ENCODE measurements around the gene SEMG1. TPM values are rescaled to one million over a fixed set of nuclear protein-coding genes. Genes with fewer than 3 reads are reported as not detected.
A peak's percentile ranks its signal among the peaks of the same experiment; 100 is the strongest.

SEMG1 gene
- not detected in 2 replicates for total RNA-seq

- no peak for TF ChIP-seq CTCF (IDR thresholded peaks at IDR 0.05; ENCODE audit: insufficient read depth, low read depth, low read length)
- DNase-seq (ENCODE audit: low read depth): no peak
- H3K4me3 ChIP-seq (ENCODE audit: low read depth, low read length): no peak within 1 kb of the TSS
Measured at GRCh38 chr20:45206725-45207124, at the start of gene SEMG1. Gene SEMG1, plus strand, starts transcription at chr20:45207033. Its CDS starts 21 bp downstream, at chr20:45207054.

GRCh38 chr20:45157962-45158361 is 48.9 kb upstream of the SEMG1 start:
- no peak for TF ChIP-seq CTCF (IDR thresholded peaks at IDR 0.05; ENCODE audit: insufficient read depth, low read depth, low read length)
- no peak overlapping the region for H3K4me3 ChIP-seq (ENCODE audit: low read depth, low read length)
- peak; percentile 82 for DNase-seq (ENCODE audit: low read depth)

GRCh38 chr20:45163083-45163803 is 43.6 kb upstream of the SEMG1 start:
- no peak for TF ChIP-seq CTCF (IDR thresholded peaks at IDR 0.05; ENCODE audit: insufficient read depth, low read depth, low read length)
- H3K4me3 ChIP-seq (ENCODE audit: low read depth, low read length): no peak overlapping the region
- no peak for DNase-seq (ENCODE audit: low read depth)

GRCh38 chr20:45164906-45165305 is 41.9 kb upstream of the SEMG1 start:
- no peak overlapping the region for H3K4me3 ChIP-seq (ENCODE audit: low read depth, low read length)
- TF ChIP-seq CTCF (IDR thresholded peaks at IDR 0.05; ENCODE audit: insufficient read depth, low read depth, low read length): no peak
- DNase-seq (ENCODE audit: low read depth): no peak

- no peak overlapping the region for H3K4me3 ChIP-seq (ENCODE audit: low read depth, low read length)
- no peak for TF ChIP-seq CTCF (IDR thresholded peaks at IDR 0.05; ENCODE audit: insufficient read depth, low read depth, low read length)
- no peak for DNase-seq (ENCODE audit: low read depth)
Measured at GRCh38 chr20:45173522-45173921, 33.3 kb upstream of the SEMG1 start.

GRCh38 chr20:45174434-45175364 is 32.1 kb upstream of the SEMG1 start, which contains the start of gene PI3:
Gene PI3, plus strand, starts transcription at chr20:45174902. Its CDS starts 21 bp downstream, at chr20:45174923.
- TF ChIP-seq CTCF (IDR thresholded peaks at IDR 0.05; ENCODE audit: insufficient read depth, low read depth, low read length): no peak
- DNase-seq (ENCODE audit: low read depth): peak; percentile 76
- H3K4me3 ChIP-seq (ENCODE audit: low read depth, low read length): no peak within 1 kb of the TSS
